GM21825 (cell line): ENCODE data around the gene C10orf90.

Experiments used
- ATAC-seq: cut with Tn5 transposase; IDR thresholded peaks from one replicate; pipeline ENCODE4 v1.9.1; 2021; ENCODE audit warnings: mild to moderate bottlenecking, moderate library complexity; ENCODE audit not compliant: unreplicated experiment

C10orf90 gene

DNA sequence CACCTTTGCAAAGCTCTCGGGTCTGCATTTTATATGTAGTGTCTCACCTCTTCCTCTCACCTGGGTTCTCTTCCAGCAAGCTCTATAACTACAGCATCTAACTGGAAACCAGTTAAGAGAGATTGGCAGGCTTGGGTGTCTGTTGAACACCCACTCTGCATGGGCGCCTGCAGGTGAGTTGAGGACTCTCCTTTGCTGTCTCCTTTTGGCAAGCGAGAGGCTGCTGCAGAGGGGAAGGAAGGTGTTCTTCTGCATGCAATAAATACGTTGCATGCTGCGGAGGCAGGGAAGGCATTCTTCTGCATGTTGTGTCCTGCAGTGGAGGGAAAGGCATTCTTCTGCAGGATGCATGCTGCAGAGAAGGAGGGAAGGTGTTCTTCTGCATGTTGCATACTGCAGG lies 200.8 kb downstream of the C10orf90 start:
- ATAC-seq: no peak

DNA sequence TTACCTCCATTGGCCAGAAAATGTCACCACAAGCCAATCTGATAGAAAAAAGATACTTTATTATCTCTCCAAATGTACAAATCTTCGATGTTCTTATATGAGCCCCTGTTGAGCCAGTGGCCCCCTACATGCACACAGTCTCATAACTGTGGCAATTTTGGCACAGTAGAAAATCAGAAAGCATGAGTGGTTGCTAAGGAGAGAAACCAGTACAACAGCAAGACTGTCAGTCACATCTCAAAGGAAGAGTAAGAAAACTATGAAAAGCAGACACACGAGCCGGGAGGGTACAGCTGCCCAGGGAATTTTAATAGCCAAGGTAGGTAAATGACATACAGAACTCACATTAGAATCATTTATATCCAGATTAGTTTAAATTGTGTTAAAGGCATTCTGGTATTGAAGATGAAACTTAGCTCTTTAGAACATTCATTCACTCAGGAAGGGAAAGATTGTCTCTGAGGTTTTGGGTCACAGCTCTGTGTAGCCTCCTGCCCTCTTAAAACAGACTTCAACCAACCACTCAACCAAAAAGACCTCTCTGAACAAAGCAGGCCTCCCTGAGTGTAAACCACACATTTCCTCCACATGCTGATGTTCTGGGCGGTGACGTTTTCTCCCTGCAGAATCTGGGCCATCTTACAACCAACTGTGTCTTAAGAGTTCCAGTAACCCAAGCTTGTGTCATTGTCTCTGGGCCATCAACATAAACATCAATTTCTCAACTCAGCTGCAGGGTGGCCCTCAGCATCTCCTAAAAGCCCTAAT lies 201.4 kb downstream of the C10orf90 start:
- no peak for ATAC-seq

DNA sequence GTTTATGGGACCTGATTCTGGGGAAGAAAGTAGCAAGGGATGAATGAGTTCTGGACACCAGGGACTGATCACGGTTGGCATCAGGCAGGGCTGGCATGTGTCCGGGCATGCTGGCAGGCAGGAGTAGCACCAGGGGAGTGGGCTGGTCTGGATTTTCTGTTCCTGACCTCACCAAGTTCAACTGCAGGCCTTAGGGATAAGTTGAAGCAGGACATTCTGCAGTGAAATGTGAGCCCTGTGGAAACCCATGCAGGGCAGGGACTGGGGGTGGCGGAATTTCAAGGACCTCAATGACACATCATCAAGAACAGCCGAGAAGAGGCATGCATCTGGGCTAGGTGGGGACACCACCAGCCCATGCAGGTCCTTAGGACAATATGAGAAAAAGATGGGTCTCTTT lies 202.0 kb downstream of the C10orf90 start:
- no peak for ATAC-seq

DNA sequence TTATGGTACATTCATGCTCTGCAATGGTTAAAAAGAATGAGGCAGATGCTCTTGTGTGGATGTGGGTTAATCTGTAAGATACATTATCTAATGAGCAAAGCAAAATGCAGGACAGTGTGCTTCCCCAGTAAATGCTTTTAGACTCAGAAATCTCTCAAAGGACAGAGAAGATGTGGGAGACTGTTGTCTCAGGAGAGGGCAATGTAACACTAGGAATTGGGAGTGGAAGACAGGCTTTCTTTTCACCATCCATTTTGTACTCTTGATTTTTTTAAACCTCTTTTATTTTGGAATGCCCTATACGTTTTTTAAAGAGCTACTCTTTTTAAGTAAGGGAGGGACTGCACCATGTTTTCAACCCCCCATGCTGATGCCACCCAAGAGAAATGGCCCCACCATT lies 204.7 kb downstream of the C10orf90 start:
- ATAC-seq: no peak

DNA sequence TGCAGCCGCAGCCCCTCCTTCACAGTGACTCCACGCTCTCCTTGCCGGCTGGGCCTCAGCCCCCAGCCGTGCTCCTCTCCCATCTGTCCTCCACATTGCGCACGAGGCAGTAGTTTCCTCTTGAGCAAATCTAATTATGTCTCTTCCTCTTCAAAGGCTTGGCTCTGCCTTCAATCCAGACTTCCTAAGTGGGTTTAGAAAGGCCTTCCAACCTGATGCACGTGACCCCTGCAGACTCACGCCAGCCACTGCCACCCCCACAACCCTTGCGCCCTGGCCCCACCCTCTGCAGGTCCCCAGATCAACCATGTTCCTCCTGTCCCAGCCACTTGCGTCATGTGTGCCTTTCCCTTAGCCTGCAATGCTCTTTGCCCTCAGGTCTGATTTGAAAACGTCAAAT lies 207.2 kb downstream of the C10orf90 start:
- ATAC-seq: no peak

DNA sequence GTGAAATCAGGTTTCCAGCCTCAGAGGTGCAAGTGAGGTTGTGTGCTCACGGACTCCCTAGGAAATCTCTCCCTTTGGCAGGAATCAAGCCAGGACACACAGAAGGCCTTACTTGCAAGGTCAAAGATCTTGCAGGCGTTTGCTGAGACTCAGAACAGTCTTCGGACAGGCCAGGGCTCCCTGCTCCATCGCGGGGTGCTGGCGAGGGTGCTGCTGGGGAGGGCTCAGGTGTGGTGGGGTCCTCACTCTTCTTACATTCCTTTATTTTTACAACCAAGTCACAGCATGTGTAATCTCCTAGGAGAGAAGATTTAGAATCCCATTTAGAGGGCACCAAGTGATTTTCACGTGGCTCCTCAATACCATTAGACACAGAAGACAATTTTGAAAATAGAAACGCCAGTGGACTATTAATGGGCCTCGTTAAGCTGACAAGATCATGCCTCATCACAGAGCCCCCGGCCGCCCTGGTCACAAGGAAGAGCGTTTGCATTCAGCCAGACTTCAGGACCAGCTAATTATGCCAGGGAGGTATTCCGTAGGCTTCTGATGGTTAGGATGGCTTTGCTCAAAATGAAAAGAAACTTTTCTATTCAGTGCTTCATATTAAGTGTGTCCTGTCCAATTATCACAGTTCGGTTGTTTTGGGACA lies 209.1 kb downstream of the C10orf90 start:
- ATAC-seq: no peak

DNA sequence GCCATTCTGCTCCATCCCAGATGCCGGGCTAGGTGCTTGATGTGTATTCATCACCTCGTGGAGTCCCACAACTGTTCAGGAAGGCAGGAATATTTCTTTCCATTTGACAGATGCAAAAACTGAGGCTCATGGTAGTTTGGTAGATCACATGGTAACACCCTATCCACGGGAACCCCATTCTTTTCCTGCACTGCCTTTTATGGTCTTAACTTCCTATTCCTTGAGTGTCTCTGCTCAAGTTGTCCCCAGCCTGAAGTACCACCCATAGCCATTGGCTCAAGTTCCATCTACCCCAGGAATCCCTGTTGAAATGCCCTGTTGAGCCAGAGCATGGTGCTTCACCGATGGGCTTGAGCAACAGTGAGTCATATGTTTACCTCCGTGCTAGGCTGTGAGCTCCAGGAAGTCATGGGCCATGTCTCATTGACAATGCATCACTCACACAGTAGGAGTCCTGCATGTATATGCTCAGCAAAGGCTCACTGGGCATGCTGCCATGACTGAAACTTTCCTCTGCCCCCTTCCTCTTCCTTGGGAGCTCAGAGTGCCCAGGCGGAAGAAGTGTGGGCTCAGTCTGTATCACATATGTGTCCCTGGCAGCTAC lies 210.5 kb downstream of the C10orf90 start:
- ATAC-seq: no peak

DNA sequence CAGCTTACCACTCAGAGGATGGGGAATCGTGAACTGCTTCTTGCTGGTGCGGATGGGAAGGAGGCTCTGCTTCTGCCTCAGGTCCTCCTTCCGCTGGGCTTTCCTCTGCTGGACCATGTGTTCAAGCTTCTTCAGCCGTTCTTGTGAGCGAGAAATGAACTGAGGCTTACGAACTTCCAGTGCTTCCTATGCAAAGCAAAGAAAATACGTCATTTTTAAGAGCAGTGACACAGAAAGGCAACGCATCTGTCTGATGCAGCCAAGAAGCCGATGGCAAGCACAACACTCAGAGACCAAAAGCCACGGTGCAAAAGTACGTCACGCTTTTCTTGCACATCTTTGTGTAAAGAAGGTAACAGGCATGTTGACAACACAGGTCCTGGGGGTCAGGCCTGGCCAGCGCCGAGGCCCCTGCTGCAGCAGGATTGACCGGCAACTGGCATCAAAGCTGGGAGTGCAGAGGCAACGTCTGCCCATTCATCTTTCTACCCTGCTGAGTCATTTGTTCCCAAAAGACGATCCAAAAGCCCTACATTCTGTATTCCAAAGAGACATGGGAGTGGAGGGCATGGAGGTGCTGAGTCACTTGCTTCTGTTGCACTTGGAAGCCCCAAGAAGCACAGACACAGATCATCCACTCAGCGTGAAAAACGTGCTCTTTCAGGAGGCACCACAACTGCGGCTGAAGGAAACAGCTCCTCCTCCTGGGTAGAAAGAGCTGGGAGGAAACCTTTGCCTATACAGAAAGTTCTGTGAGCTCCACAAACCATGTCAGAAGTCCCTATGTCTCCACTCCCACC lies 211.3 kb downstream of the C10orf90 start:
- no peak for ATAC-seq

DNA sequence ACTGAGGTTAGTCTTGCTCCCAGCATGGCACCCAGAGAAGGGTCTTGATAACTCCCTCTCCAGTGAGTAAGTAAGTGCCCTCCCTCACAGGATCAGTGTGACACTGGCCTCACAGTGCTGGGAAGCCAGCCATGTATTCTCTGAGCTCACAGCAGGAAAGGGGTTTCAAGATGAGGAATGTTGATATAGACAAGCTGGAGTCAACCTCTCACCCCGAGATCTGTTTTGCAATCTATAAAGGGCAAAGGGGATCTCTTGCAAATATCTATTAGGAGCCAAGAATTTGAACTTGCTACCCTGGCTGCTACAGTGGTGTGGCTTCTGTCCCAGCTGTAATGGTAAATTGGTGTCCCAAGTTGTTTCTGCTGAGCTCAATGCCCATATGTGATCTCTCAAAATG lies 212.0 kb downstream of the C10orf90 start:
- no peak for ATAC-seq

DNA sequence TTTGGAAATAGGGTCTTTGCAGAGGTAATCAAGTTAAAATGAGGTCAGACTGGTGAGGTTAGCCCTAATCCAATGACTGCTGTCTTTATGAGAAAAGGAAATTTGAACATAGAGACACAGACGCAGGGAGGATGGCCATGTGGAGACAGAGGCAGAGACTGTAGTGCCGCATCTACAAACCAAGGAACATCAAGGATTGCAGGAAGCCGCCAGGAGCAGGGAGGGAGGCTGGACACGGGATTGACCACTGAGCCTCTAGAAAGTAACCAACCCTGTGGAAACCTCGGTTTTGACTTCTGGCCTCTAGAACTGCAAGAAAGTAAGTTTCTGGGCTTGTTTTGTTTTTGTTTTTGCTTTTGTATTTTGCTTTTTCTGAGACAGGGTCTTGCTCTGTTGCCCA lies 213.9 kb downstream of the C10orf90 start:
- no peak for ATAC-seq

DNA sequence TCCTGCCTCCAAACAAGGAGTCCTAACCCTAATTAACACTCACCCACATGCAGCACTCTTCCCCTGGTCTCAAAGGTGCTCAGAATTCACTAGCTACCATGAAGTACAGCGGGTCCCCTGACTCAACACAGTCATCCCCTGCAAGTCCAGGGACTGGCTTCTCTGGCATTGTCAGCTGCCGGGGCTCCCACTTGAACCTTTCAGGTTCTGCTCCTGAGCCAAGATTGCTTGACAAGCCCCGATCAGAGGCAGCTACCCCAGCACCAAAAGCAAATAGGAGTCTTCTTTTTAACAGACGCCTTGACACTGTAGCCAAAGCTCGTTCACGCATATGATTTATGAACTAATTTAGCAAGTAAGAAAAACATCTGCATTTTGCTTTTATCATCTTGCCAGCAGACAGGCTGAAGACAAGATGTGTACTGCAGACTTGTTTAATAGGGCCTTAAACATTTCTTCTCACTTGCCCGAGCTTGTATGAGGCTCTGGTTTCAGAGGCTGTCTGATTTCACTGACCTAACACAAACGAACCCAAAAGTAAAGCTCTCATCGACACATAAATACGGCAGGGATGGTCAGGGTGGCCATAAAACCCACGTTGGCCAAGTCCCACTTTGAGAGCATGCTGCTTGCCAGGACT lies 214.6 kb downstream of the C10orf90 start:
- ATAC-seq: no peak

DNA sequence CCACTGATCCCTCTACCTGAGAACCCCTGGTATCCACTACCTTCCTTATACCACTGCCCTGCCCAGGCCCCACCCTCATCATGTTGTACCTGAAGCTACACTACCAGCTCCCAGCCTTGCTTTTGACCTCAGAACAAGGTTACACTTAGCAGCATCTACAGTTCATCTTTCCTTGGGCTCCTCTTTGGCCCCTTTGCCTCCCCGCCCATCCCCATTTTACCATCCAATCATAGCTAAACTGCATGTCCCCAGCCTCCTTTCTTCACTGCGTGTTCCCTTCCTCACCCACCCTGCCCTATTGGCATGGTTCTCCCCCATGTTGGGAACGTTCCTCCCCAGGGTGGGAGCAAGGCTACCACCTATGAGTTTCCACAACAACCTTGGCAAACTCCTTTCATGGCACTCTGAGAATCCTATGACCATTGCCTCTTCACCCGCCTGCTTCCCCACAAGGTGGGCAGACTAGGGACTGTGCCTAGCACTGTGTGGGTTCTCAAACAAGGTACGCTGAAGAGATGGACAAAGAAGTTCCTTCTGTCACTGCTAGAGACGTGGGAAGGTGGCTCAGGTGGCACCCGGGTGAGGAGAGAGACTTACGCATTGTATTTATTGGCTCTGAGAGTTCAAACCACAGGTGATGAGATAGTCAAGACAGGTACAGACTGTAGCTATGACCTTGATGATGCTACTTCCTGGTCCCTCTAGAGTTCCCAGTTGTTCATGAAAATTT lies 215.3 kb downstream of the C10orf90 start:
- ATAC-seq: no peak

DNA sequence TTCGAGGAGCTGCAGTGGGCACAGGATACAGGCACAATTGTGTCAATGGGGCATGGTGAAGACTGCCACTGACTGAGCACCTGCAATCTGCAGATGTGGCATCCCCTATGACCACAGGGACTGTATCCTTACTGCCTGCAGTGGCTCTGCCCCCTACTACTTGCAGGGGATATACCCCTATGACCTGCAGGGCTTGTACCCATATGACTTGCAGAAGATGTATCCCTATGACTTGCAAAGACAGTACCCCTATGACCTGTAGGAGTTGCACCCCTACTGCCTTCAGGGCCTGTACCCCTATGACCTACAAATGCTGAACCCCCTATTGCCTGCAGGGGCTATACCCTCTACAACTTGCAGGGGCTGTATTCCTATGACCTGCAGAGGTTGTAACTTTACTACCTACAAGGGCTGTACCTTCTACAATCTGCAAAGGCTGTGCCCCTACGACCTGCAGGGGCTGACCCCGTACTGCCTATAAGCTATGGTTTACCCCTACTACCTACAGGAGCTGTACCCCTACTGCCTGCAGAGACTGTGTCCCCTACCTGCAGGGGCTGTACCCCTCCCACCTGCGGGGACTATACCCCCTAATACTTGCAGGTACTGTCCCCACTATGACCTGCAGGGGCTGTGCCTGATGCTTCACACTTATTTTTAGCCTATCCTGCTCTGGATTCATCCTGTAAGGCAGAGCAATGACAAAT lies 216.3 kb downstream of the C10orf90 start:
- no peak for ATAC-seq

DNA sequence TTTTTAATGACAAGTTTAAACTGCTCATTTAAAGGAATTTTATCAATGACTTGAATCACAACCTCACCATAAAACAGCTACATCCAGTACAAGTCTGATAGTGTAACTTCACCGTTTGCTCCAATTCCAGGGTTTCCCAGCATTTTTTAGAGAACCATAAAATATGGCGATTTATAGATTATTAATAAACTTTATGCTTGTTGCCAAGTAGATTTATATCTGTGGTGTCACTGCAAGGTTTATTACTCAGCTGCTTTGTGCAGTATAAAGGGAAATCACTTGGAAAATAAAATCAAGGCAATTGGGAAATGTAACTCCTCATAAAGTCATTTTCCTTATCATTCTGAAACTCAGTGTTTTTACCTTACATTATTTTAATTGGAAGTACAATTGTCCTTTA lies 218.2 kb downstream of the C10orf90 start:
- no peak for ATAC-seq

DNA sequence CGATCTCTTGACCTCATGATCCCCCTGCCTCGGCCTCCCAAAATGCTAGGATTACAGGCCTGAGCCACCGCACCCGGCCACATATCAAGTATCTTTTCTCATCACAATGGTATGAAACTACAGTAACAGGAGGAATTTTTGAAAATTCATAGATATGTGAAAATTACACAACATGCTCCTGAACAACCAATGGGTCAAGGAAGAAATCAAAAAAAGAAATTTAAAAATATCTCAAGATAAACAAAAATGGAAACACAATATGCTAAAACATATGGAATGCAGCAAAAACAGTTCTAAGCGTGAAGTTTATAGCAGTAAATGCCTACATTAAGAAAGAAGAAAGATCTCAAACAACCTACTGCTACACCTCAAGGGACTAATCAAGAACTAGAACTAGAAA lies 222.4 kb downstream of the C10orf90 start:
- no peak for ATAC-seq

DNA sequence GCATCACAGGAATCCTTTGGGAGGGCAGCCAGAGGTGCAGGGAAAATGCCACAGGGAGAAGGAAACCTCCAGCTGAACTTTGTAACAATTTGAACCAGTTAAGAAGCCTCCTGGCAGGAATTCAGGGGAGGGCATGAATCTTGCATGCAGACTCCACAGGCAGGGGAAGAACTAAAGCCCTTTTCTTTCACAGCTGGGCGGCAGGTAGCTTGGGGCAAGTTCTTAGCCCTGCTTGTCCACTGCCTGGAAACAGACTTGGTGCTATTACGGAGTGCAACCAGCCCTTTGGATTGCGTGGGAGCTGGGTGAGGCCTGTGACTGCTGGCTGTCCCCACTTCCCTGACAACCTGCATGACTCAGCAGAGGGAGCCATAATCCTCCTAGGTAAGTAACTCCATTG lies 230.6 kb downstream of the C10orf90 start:
- no peak for ATAC-seq

DNA sequence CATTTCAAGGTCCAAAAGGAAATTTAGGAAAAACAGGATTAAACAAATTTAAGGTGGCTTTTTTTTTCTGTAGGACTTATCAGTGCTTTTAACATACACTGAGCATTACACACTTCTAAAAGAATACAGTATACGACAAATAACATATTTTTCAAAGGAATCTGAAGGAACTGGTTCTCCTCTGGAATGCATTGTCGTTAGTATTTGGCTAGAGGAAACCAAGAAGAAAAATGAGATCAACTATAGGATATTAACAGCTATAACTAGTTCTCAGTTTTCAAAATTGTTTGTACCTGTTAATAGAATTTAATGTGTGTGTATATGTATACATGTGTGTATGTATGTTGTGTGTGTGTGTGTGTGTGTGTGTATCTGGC lies 232.1 kb downstream of the C10orf90 start:
- no peak for ATAC-seq

DNA sequence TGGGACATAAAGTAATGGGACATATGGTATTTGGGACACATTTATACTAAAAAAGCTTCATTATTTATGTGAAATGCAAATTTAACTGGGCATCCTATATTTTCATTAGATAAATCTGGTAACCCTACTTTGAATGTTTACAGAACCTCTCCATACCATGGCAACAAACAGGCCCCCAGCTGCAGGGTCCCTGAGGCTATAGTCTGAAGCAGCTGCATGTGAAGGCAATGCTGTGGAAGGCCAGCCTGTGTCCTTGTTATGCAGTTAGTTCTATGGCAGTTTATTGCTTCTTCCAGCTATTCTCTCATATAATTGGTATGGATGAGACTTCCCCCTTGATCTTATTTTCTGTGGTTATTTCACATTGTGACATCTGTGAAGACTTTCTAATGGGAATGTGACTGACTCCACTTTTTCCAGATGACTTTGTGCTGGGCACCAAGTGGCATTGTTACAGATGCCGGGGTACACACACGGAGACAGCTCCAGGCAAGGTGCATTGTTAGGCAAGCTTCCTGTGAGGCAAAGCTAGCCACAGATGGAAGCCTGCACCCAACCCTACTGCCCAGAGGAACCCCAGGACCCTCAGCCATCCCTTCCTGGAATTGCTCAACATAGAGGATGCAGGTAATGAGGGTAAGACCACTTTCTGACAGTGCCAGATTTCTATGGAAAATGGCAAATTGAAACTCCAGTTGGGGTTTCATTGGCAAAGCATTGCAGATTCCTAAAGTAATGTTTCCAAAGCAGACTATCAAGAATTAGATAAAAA lies 232.7 kb downstream of the C10orf90 start:
- no peak for ATAC-seq

DNA sequence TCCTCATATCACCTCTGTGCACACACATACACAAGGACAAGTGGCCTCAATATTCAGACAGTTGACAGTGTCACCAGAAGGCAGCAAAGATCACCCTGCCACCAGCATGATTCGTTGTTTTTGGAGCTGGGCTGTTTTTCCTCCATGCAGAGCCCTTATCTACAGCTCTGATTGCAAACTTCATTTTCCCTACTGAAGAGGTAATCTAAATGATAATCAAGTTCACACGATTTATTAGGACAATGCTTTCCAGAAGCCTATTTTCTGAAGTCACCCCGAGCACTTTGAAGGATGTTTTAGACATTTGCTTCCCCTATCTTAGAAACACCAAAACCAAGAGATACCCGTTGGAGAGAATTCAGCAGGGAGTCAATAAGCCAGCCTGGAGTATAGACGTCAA lies 236.3 kb downstream of the C10orf90 start:
- no peak for ATAC-seq
